SK-N-SH (cell line): Measurements from ENCODE around the gene MYOCD. TPM values are rescaled to one million over a fixed set of nuclear protein-coding genes. Genes with fewer than 3 reads are reported as not detected.
A peak's percentile ranks its signal among the peaks of the same experiment; 100 is the strongest.

Source experiments
- CTCF ChIA-PET: fragments of 300-600, 350-600 bp; formaldehyde crosslinking; extraction: SDS; loops from one replicate; lab custom pipeline; 2021; lab: Yijun Ruan, JAX
- POLR2A ChIA-PET: fragments of 350-600 bp; sonication (Branson Sonifier 250); formaldehyde crosslinking; extraction: SDS; loops from one replicate; lab custom pipeline; 2020; ENCODE audit warnings: antibody characterized with exemption, inconsistent platforms; lab: Yijun Ruan, JAX
- DNase-seq: peaks from one replicate; pipeline ENCODE4 v3.0.0; 2012
- H2AFZ ChIP-seq: fragments of 200-600 bp; sonication (generic); 2 replicates; pipeline ENCODE4 v1.8.1; 2016; ENCODE audit warnings: antibody characterized with exemption, mild to moderate bottlenecking, low read depth
- H3F3A ChIP-seq: fragments of 200-600 bp; sonication (generic); replicated peaks from 2 replicates; pipeline ENCODE3; 2016; ENCODE audit warnings: antibody characterized with exemption, mild to moderate bottlenecking; ENCODE audit not compliant: insufficient read depth
- H3K27ac ChIP-seq, 2 experiments: fragments of 200-500 bp in 1 of 2; fragments of 200-600 bp in 1 of 2; sonication (Bioruptor generic) in 1 of 2; sonication (generic), shearing (Covaris generic) in 1 of 2; 2 replicates each; pipeline versions ENCODE4 v1.5.1 to v1.6.1; 2014 to 2016; ENCODE audit warnings: low read depth in 2 of 2, inconsistent platforms in 1 of 2, low read length in 1 of 2, mild to moderate bottlenecking in 1 of 2, mixed read lengths in 1 of 2
- H3K27me3 ChIP-seq: fragments of 200-600 bp; sonication (generic), shearing (Covaris generic); 2 replicates; pipeline ENCODE4 v1.6.1; 2016; ENCODE audit warnings: mixed run types; ENCODE audit not compliant: insufficient read depth
- H3K36me3 ChIP-seq, 2 experiments: fragments of 200-500 bp in 1 of 2; fragments of 200-600 bp in 1 of 2; sonication (Bioruptor generic) in 1 of 2; sonication (generic) in 1 of 2; replicated peaks in 1 of 2; 2 replicates each; pipeline versions ENCODE3 to v1.5.1; 2014 to 2016; ENCODE audit warnings: low read length in 1 of 2, mild to moderate bottlenecking in 1 of 2; ENCODE audit not compliant: insufficient read depth in 2 of 2, control insufficient read depth in 1 of 2
- H3K4me1 ChIP-seq, 2 experiments: fragments of 200-500 bp in 1 of 2; fragments of 200-600 bp in 1 of 2; sonication (Bioruptor generic) in 1 of 2; sonication (generic), shearing (Covaris generic) in 1 of 2; 2 replicates each; pipeline versions ENCODE4 v1.5.1 to v1.6.1; 2014 to 2016; ENCODE audit warnings: low read depth in 1 of 2, low read length in 1 of 2, mixed run types in 1 of 2; ENCODE audit not compliant: insufficient read depth in 2 of 2, control insufficient read depth in 1 of 2
- H3K4me2 ChIP-seq: fragments of 200-600 bp; sonication (generic), shearing (Covaris generic); 2 replicates; pipeline ENCODE4 v1.6.1; 2017; ENCODE audit warnings: mixed run types
- H3K4me3 ChIP-seq, 2 experiments: fragments of 200-500 bp in 1 of 2; fragments of 200-600 bp in 1 of 2; sonication (Bioruptor generic) in 1 of 2; sonication (generic), shearing (Covaris generic) in 1 of 2; 2 replicates each; pipeline versions ENCODE4 v1.5.1 to v1.8.1; 2014 to 2016; ENCODE audit warnings: low read depth in 2 of 2, inconsistent platforms in 1 of 2, low read length in 1 of 2, mild to moderate bottlenecking in 1 of 2, mixed read lengths in 1 of 2, moderate library complexity in 1 of 2
- H3K79me2 ChIP-seq: fragments of 200-600 bp; sonication (generic); 2 replicates; pipeline ENCODE4 v1.8.1; 2017; ENCODE audit warnings: mild to moderate bottlenecking; ENCODE audit not compliant: insufficient read depth
- H3K9ac ChIP-seq: fragments of 200-600 bp; sonication (generic); 2 replicates; pipeline ENCODE4 v1.6.1; 2017; ENCODE audit warnings: mixed run types
- H3K9me2 ChIP-seq: fragments of 200-600 bp; sonication (generic); 2 replicates; pipeline ENCODE4 v1.6.1; 2017; ENCODE audit warnings: mixed run types
- H3K9me3 ChIP-seq: fragments of 200-600 bp; sonication (generic); 2 replicates; pipeline ENCODE4 v1.6.1; 2017; ENCODE audit warnings: mixed run types, mild to moderate bottlenecking, moderate library complexity
- H4K20me1 ChIP-seq: fragments of 200-600 bp; sonication (generic); 2 replicates; pipeline ENCODE4 v1.6.1; 2017; ENCODE audit warnings: mild to moderate bottlenecking, mixed run types; ENCODE audit not compliant: insufficient read depth
- FOXJ3 ChIP-seq: sonication (generic); formaldehyde crosslinking; IDR thresholded peaks from 2 replicates; pipeline ENCODE4 v1.5.1; 2020; ENCODE audit warnings: mild to moderate bottlenecking, missing genetic modification reagents
- GABPA ChIP-seq: IDR thresholded peaks from 2 replicates; pipeline ENCODE4 v1.4.0; 2012; ENCODE audit warnings: low read depth, mild to moderate bottlenecking
- NRF1 ChIP-seq: IDR thresholded peaks from 2 replicates; pipeline ENCODE4 v1.6.1; 2012; ENCODE audit warnings: low read depth, mild to moderate bottlenecking, low read length
- POLR2AphosphoS5 ChIP-seq: IDR thresholded peaks from 2 replicates; pipeline ENCODE4 v1.6.1; 2012; ENCODE audit warnings: low read depth, low read length
- RAD21 ChIP-seq: IDR thresholded peaks from 2 replicates; pipeline ENCODE4 v1.6.1; 2012; ENCODE audit warnings: mild to moderate bottlenecking, low read length
- RCOR1 ChIP-seq: fragments of 150-350 bp; IDR thresholded peaks from 2 replicates; pipeline ENCODE4 v1.6.1; 2017; ENCODE audit warnings: antibody characterized with exemption, low read length
- TEAD4 ChIP-seq: IDR thresholded peaks from 2 replicates; pipeline ENCODE4 v1.4.0; 2012; ENCODE audit warnings: mild to moderate bottlenecking, borderline replicate concordance; ENCODE audit not compliant: insufficient read depth
- WGBS: methylation state at CpG from one replicate; pipeline ENCODE4 v1.1.6; 2017; ENCODE audit warnings: low lambda C conversion rate; 5-methylcytosine and 5-hydroxymethylcytosine counted together
- polyA plus RNA-seq, 3 experiments: library from polyadenylated mRNA; depleted of rRNA; stranded (reverse); fragments of >200 nt; gene quantifications; 2 replicates each; pipeline ENCODE4 v1.2.3, GENCODE V29; 2012
- TF ChIP-seq, protein P1 (sequence below): IDR thresholded peaks from 2 replicates; pipeline ENCODE4 v1.4.0; 2012; ENCODE audit warnings: low read depth, borderline replicate concordance
- TF ChIP-seq, protein P2 (sequence below): fragments of 150-350 bp; IDR thresholded peaks from 2 replicates; pipeline ENCODE4 v1.6.1; 2016; ENCODE audit warnings: mild to moderate bottlenecking, low read depth, low read length
- TF ChIP-seq, protein P3 (sequence below): IDR thresholded peaks from 2 replicates; pipeline ENCODE4 v1.4.0; 2012; ENCODE audit warnings: low read depth
- TF ChIP-seq, protein P4 (sequence below): IDR thresholded peaks from 2 replicates; pipeline ENCODE4 v1.6.1; 2012; ENCODE audit warnings: mild to moderate bottlenecking, low read depth, low read length, moderate library complexity
- TF ChIP-seq, protein P5 (sequence below): fragments of 200-600 bp; sonication (generic); IDR thresholded peaks from 2 replicates; pipeline ENCODE4 v1.6.1; 2017; ENCODE audit warnings: antibody characterized with exemption, mild to moderate bottlenecking, moderate library complexity

Gene MYOCD
- polyA plus RNA-seq, 1 of the 3 experiments (the other 2 are of a cell fraction), result not detected

DNA sequence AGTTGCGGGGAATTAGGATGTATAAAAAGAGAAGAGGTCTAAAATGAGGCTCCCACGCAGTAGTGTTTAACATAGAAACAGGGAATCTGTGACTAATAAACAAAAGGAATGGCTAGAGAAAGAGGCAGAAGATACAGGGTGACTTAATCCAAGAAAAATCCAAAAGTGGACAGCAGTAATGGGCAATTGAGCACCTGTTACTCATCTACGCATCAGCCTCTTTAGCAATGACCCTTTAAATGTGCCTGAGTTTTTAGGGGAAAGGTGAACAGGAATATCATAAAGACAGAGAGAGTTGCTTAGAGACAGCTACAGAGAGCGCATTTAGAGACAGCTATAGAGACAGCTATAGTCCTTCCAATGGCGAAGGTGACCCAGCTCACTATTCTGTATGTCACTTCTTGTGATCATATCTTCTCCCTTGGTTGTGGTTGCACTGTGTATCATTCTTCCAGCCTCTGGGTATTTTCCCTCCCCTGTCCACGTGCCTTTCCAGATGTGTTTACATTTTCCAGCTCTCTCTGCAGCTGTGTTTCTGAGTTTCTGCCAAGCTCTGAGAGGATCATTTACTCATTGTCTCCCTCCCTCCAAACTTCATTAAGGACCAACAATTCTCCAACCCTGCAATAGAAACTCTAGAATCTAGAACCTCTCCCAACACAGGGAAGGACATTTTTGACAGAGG lies 61.5 kb downstream of the MYOCD start (continued):
- TF ChIP-seq, protein P1, sequence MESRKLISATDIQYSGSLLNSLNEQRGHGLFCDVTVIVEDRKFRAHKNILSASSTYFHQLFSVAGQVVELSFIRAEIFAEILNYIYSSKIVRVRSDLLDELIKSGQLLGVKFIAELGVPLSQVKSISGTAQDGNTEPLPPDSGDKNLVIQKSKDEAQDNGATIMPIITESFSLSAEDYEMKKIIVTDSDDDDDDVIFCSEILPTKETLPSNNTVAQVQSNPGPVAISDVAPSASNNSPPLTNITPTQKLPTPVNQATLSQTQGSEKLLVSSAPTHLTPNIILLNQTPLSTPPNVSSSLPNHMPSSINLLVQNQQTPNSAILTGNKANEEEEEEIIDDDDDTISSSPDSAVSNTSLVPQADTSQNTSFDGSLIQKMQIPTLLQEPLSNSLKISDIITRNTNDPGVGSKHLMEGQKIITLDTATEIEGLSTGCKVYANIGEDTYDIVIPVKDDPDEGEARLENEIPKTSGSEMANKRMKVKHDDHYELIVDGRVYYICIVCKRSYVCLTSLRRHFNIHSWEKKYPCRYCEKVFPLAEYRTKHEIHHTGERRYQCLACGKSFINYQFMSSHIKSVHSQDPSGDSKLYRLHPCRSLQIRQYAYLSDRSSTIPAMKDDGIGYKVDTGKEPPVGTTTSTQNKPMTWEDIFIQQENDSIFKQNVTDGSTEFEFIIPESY, result no peak
- TF ChIP-seq POLR2AphosphoS5, result no peak

DNA sequence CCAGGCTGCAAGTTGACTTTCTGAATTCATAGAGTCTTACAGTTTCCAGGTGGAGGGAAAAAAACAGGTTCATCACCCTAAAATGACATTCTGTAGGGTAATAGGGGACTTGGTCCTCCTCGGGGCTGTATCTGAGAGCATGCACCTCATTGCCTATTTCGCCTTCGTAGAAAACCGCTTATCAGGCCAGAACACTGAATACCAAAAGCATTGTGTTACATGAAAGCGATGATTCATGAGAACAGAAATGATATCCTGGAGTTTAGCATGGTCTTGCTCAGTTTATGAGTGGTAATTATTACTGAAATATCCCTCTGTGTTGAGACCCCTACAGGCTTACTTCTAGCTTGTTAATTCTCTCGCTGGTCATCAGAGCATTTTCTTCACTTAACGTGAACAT lies 62.2 kb downstream of the MYOCD start:
- Histone ChIP-seq H3K79me2 (no peaks in the 10 kb centered on the region), H3K4me2 (no peak overlapping the region), H3K9ac (no peak overlapping the region), H3K27me3 (no peaks in the 10 kb centered on the region), H3K9me2 (no peaks in the 10 kb centered on the region), H3K27ac (no peak overlapping the region), H3K36me3 (no peaks in the 10 kb centered on the region), H2AFZ (no peak overlapping the region), H4K20me1 (no peaks in the 10 kb centered on the region), H3F3A (peaks cover 5% of the 10 kb centered on the region), H3K4me1 (no peaks in the 10 kb centered on the region), H3K9me3 (no peaks in the 10 kb centered on the region), H3K4me3 (no peak overlapping the region)
- 4% methylated on average over 7 of the region's 7 CpGs for WGBS
- CTCF ChIA-PET, result no interaction called here
- TF ChIP-seq, protein P2, sequence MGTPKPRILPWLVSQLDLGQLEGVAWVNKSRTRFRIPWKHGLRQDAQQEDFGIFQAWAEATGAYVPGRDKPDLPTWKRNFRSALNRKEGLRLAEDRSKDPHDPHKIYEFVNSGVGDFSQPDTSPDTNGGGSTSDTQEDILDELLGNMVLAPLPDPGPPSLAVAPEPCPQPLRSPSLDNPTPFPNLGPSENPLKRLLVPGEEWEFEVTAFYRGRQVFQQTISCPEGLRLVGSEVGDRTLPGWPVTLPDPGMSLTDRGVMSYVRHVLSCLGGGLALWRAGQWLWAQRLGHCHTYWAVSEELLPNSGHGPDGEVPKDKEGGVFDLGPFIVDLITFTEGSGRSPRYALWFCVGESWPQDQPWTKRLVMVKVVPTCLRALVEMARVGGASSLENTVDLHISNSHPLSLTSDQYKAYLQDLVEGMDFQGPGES, result no peak
- TF ChIP-seq RAD21 (no peak), FOXJ3 (CRISPR knock-in tag) (no peak), GABPA (no peak), RCOR1 (no peak)
- TF ChIP-seq, protein P1, result no peak
- POLR2A ChIA-PET, result no interaction called here
- DNase-seq, result no peak

DNA sequence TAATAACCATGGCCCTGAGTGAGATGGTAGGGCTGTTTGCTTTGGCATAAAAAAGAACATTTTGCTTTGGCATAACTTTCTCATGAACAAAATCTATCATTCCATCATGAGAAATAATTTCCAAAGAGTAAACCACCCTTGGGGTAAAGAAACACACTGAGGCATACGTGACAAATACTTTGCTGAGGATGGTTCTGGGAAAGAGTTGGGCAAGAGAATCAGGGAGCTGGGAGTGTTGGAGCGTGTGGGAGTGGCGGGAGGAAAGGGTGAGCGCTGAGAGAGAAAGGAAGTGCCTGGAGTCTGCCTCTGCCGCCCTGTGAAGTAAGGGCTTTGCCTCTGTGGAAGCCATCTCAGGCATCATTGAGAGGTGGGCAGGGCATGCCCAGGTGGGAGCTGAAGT lies 63.4 kb downstream of the MYOCD start:
- peaks cover 5% of the 10 kb centered on the region for H3F3A ChIP-seq
- ChIA-PET POLR2A (no interaction called here), CTCF (interaction anchor here (1.0 kb wide), 1 partner anchor 13 kb away, joined by 4 read pairs; no protein-coding TSS in a partner anchor)
- H3K27ac ChIP-seq, result no peak overlapping the region; a peak in 1 of 4 replicates
- H2AFZ ChIP-seq, result peak overlapping the region; percentile 68; the same call in 1 of the 2 replicates
- no peak overlapping the region for H3K9ac ChIP-seq
- no peaks in the 10 kb centered on the region for H3K9me2 ChIP-seq
- 17% methylated on average over 5 of the region's 5 CpGs for WGBS
- no peaks in the 10 kb centered on the region for H3K27me3 ChIP-seq
- no peak overlapping the region for H3K4me2 ChIP-seq
- H3K4me1 ChIP-seq, result no peaks in the 10 kb centered on the region
- no peaks in the 10 kb centered on the region for H3K36me3 ChIP-seq
- DNase-seq, result no peak
- no peaks in the 10 kb centered on the region for H3K79me2 ChIP-seq
- H3K4me3 ChIP-seq, result no peak overlapping the region
- H4K20me1 ChIP-seq, result no peaks in the 10 kb centered on the region
- H3K9me3 ChIP-seq, result no peaks in the 10 kb centered on the region
- TF ChIP-seq, protein P3, sequence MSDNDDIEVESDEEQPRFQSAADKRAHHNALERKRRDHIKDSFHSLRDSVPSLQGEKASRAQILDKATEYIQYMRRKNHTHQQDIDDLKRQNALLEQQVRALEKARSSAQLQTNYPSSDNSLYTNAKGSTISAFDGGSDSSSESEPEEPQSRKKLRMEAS, result no peak
- TF ChIP-seq, protein P4, sequence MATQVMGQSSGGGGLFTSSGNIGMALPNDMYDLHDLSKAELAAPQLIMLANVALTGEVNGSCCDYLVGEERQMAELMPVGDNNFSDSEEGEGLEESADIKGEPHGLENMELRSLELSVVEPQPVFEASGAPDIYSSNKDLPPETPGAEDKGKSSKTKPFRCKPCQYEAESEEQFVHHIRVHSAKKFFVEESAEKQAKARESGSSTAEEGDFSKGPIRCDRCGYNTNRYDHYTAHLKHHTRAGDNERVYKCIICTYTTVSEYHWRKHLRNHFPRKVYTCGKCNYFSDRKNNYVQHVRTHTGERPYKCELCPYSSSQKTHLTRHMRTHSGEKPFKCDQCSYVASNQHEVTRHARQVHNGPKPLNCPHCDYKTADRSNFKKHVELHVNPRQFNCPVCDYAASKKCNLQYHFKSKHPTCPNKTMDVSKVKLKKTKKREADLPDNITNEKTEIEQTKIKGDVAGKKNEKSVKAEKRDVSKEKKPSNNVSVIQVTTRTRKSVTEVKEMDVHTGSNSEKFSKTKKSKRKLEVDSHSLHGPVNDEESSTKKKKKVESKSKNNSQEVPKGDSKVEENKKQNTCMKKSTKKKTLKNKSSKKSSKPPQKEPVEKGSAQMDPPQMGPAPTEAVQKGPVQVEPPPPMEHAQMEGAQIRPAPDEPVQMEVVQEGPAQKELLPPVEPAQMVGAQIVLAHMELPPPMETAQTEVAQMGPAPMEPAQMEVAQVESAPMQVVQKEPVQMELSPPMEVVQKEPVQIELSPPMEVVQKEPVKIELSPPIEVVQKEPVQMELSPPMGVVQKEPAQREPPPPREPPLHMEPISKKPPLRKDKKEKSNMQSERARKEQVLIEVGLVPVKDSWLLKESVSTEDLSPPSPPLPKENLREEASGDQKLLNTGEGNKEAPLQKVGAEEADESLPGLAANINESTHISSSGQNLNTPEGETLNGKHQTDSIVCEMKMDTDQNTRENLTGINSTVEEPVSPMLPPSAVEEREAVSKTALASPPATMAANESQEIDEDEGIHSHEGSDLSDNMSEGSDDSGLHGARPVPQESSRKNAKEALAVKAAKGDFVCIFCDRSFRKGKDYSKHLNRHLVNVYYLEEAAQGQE, result no peak
- TF ChIP-seq NRF1, result no peak
- TF ChIP-seq POLR2AphosphoS5, result no peak
- TF ChIP-seq, protein P5, sequence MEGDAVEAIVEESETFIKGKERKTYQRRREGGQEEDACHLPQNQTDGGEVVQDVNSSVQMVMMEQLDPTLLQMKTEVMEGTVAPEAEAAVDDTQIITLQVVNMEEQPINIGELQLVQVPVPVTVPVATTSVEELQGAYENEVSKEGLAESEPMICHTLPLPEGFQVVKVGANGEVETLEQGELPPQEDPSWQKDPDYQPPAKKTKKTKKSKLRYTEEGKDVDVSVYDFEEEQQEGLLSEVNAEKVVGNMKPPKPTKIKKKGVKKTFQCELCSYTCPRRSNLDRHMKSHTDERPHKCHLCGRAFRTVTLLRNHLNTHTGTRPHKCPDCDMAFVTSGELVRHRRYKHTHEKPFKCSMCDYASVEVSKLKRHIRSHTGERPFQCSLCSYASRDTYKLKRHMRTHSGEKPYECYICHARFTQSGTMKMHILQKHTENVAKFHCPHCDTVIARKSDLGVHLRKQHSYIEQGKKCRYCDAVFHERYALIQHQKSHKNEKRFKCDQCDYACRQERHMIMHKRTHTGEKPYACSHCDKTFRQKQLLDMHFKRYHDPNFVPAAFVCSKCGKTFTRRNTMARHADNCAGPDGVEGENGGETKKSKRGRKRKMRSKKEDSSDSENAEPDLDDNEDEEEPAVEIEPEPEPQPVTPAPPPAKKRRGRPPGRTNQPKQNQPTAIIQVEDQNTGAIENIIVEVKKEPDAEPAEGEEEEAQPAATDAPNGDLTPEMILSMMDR, result no peak
- no peak for TF ChIP-seq RCOR1
- no peak for TF ChIP-seq TEAD4
